ENCODE data around the gene FOXE3. TPM values are rescaled to one million over a fixed set of nuclear protein-coding genes. Genes with fewer than 3 reads are reported as not detected.

The FOXE3 gene
- total RNA-seq, result not detected in 2 replicates

DNA sequence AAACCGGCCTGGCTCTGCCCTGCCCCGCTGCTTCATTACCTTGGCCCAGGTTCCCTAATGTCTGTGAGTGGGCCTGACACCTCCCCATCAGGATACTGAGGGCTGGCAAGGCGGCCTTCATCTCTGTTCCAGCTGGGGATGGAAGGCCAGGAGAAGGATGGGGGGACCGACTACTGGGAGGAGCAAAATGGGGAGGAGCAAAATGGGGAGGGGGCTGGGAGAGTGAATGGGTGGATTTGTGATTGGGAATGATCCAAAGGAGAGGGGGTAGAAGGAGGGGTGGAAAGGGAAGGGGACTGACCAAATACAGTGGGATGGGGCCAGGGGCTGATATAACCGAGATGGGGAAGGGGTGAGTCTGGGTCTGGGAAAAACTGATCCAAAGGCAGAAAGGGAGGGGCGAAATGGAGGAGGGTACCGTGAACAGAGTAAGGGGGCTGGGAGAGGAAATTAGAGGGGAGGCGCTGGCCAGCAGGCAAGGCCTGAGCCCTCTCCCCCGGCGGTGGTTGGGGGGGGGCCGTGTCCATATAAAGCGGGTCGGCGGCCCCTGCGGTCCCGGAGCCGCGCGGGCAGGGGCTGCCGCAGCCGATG lies at the start of gene FOXE3:
Gene FOXE3 (plus strand): TSS at position 558 of the 591 bp plus-strand sequence. CDS start 31 bp downstream, at position 589.

DNA sequence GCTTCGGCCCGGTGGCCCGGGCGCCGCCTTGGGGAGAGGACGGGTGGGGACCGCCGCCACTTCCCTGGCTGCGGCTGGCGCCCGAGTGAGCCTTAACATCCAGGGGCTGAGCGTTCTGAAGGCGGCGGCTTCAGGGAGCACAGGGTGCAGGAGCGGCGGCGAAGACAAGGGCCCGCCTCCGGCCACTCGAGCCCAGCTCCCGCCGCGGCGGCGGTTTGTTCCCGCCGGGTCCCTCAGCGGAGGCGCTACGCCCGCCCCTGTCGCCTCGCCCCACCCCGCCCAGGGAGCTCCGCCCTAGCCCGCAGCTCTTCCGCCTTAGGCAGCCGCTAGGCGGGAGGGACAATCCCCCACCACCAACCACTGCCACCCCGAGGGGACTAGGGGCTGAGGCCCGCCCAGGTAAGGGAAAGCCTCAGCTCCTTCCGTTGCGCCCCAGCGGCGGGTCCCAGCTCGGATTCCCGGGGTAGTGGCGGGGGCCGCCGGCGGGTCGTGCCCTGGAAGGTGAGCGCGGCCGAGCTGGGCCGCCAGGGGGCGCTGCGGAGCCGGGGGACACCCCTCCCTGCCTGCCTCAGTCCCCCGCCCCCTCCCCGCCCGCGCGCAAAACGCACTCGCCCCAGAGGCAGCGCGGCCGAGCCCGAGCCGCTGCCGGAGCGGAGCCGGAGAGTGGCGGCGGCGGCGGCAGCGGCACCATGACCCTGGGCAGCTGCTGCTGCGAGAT lies 21.5 kb downstream of the FOXE3 start, which contains the start of gene FOXD2:
Gene FOXD2 (plus strand): TSS at position 598 of the 718 bp plus-strand sequence. CDS start 92 bp downstream, at position 690.

Other genes starting within 250 kb of the FOXE3 start
- 0.09 TPM in 1 of 2 replicates, not detected in the other for gene PDZK1IP1, start 226.2 kb upstream of the FOXE3 start, total RNA-seq
- gene TAL1, start 184.1 kb upstream of the FOXE3 start, total RNA-seq, result 25.4 and 30.3 TPM in 2 replicates
- 3.9 and 8.5 TPM in 2 replicates for gene STIL, start 102.1 kb upstream of the FOXE3 start, total RNA-seq
- gene CMPK1, start 82.5 kb upstream of the FOXE3 start, total RNA-seq, result 90.9 and 102 TPM in 2 replicates
- under 0.01 and 0.09 TPM in 2 replicates for gene FOXD2, start 21.8 kb downstream of the FOXE3 start, total RNA-seq